Measurements from ENCODE around the gene C22orf31.

Gene C22orf31

DNA sequence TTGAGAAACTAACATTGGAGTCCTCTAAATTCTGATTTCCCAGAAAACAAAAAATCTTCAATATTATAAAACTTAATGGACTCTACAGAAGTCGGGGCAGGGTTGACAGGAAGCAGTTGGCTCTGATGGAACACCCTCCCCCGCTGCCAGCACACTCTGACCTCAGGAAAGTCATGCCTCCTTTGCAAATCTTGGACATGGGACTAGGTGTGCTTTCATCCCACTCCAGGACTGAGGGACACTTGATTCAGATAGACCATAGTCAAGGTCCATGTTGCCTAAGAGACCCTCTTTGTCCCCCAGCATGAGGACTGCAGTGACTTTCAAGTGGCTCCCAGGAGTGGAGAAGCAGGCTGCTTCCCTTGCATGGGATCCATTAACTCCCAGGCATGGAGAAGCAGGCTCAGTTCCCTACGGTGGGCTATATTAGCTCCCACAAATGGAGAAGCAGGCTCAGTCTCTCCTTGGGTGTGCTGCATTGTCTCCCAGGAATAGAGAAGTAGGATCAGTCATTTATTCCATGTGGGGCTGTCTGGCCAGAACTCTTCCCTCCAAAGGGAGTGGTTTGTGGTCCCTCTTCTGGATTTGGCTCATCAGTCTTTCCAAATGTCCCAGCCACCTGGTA, 38.3 kb downstream of the C22orf31 start:
- DNase-seq, result no peak

- DNase-seq, result no peak
Observed at GRCh38 chr22:29022101-29022817, 39.4 kb downstream of the C22orf31 start.

GRCh38 chr22:29018293-29019189, 43.1 kb downstream of the C22orf31 start:
- no peak for DNase-seq

DNA sequence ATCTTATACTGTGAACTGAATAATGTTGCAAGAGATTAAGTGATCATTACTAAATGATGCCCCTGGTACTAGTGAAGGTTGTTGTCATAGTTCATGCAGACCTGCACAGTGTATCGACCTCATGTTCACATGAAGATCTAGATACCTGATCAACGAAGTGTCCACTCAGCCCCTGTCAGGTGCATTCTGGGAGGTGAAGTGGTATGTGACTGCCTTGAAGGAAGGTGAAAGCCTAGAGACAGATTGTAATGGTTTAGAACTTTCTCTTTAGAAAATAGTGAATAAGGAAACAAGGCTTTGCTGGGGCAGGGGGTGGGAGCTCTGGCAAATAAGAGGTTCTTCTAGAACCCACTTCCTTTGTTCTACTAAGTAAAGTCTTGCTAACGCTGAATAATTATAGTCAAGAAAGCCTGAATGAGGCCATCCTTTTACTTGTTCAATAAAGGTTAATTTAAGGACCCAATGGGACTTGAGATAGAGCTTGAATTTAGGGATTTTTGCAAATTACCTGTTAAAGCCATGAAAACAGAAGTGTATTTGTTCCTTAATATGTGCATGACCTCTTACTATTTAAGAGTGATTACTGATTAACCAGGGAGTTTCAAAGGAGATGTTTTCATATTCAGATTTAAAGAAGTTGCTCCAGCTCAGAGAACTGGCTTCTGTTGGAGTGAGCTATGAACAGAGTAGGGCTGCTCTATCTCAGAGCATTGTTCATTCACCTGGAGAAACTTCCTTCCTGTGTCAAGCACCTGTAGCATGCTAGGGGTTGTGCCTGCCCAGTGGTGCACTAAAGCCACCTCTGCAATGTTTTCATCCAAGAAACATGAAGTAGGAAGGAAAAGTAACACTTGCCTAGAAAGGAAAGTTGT, 45.3 kb downstream of the C22orf31 start:
- no peak for DNase-seq

GRCh38 chr22:29014773-29015172, 46.9 kb downstream of the C22orf31 start:
- DNase-seq, result no peak

GRCh38 chr22:29014293-29014692, 47.3 kb downstream of the C22orf31 start:
- DNase-seq, result no peak

DNA sequence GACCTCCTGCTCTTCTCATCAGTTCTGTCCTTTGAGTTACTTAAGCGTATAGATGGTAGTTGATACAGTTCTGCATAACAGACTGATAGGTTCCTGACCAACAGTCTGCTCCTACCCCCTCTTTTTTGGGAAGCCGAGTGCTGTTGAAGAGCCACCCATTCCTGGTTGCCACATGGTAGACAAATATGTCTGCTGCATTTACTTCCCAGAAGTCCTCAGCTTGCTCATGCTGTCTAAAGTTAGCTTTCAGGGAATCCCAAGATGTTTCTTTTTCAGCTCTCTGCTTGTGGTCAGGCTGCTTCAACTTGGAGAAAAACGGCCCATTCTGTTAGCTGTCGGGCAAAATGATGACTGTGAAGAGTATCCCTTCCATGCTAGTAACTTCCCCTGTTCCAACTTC, 48.7 kb downstream of the C22orf31 start:
- DNase-seq, result no peak

DNA sequence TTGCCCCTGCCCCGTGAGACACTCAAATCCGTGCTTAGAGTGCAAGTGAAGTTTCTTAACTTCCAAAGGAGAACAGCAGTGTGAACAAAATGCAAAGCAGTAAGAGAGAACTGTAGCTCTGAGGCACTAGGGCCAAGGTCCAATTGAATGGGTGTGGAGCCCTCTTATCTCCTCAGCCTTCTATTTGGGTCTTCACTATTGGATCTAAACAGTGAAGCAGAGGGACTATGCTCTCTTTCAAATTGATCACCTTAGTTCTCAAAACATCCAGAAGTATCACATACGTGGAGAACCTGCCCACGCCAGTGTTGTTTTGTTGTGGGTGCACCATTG, 49.6 kb downstream of the C22orf31 start:
- DNase-seq, result no peak

DNA sequence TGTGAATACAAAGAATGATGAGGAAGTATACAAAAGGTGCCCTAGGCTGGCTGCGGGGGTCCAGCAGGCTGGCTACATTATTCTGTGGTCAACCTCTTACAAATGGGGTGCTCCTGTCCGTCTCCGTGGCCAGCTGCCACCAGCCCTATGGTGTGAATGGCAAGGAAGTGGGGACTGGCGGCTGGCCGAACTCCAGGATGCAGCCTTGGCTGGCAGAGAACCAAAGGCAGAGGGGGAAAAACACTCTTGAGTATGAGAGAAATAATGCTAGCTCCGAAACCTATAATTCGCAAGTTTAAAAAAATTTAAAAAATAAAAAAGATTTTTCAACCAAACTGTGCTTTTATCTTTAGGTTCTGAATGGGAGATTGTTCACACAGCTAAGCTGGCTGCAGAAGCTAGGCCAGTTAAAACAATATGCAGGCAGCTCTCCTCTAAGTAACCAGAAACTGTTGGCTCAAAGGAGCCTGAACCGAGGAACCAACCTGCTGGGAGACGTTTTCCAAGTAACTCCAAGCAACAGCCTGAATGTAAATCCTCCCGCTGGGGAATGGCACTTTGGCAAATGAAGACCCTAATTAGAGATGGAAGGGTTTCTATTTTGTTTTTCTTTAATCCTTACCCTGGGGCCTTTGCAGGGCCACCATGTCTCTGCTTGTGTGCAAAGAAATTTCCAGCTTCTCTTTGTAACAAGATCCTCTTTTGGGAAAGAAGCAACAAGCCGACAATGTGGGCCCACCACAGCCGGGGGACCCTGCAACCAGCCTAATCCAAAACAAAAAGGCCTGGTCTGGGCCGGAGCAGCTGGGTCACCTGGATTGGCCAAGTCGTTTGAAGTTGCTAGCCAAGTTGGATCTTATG, 50.2 kb downstream of the C22orf31 start:
- DNase-seq, result no peak

DNA sequence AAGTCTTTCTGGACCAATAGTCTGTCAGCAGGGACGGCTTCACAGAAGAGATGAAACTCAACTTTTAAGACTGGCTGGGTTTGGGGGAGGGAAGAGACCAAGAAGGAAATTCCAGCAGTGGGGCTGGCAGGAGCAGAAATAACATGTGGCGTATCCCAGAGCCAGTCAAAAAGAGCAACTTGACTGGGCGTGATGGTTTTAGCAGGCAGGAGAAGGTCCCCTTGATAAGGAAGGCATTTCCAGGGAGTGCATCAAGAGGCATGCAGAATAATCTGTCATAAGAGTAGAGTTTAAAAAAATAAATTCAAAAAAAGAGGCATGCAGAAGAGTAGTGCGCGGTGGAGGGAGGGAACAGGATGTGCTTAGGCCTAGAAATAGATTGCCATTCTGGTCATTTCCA, 52.5 kb downstream of the C22orf31 start:
- DNase-seq, result no peak

Measured in activated CD4-positive, alpha-beta T cell treated with anti-CD3 and anti-CD28 coated beads for 4 hours (primary cell).